ENCODE measurements around the gene HOMER2. TPM values are rescaled to one million over a fixed set of nuclear protein-coding genes. Genes with fewer than 3 reads are reported as not detected.

HOMER2 gene
- total and polyA plus RNA-seq, 2 of the 13 experiments (the other 11 are each of a cell fraction or from before 2014, with no cell fraction given), result 12.9 to 14.1 TPM

DNA sequence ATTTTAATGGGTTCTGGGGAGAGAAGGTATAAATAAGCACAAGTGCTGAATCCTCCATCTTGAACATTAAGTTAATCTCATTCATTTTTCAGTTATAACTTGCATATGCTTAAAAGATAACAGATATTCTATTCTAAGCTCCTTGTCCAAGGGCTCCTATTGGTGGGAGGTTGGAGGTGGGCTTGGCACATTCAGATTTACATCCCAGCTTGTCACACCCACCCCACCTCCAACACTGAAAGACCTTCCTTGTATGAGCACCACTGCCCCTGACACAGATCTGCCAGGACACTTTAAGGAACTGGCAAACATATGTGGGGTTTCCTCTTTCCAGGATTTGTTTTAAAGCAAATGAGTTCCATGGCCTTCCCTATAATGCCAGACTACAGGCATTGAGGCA, 30.6 kb downstream of the HOMER2 start:
- no peaks in the 10 kb centered on the region for H3K79me2 ChIP-seq (ENCODE audit: insufficient read depth, low read length)
- no peak for DNase-seq (ENCODE audit: low spot score)
- no TSS peak for BruUV-seq (replicated peaks)
- POLR2A ChIA-PET, result no interaction called here
- TF ChIP-seq ZNF180 (CRISPR knock-in tag; IDR thresholded peaks at IDR 0.05; ENCODE audit: borderline replicate concordance, low read depth) (no peak), MLXIP (CRISPR knock-in tag; IDR thresholded peaks at IDR 0.05; ENCODE audit: borderline replicate concordance) (no peak), ATRX (CRISPR knock-in tag; IDR thresholded peaks at IDR 0.05; ENCODE audit: borderline replicate concordance) (no peak), NFE2L1 (CRISPR knock-in tag; IDR thresholded peaks at IDR 0.05; ENCODE audit: borderline replicate concordance) (no peak), ZNF350 (CRISPR knock-in tag; IDR thresholded peaks at IDR 0.05; ENCODE audit: borderline replicate concordance, low read depth) (no peak), NR2F1 (CRISPR knock-in tag; IDR thresholded peaks at IDR 0.05) (no peak), MIER2 (CRISPR knock-in tag; IDR thresholded peaks at IDR 0.05) (no peak), NCOR1 (IDR thresholded peaks at IDR 0.05; ENCODE audit: borderline replicate concordance, low read length) (no peak), ZNF556 (CRISPR knock-in tag; IDR thresholded peaks at IDR 0.05; ENCODE audit: borderline replicate concordance) (no peak), ZFP41 (CRISPR knock-in tag; IDR thresholded peaks at IDR 0.05; ENCODE audit: borderline replicate concordance) (no peak), ZNF629 (CRISPR knock-in tag; conservative IDR thresholded peaks at IDR 0.05) (no peak), KDM4B (CRISPR knock-in tag; IDR thresholded peaks at IDR 0.05) (no peak), CEBPB (IDR thresholded peaks at IDR 0.05; ENCODE audit: borderline replicate concordance, low read depth, low read length) (no peak), REXO4 (CRISPR knock-in tag; IDR thresholded peaks at IDR 0.05; ENCODE audit: borderline replicate concordance) (no peak), RORA (CRISPR knock-in tag; IDR thresholded peaks at IDR 0.05) (no peak), TRAFD1 (CRISPR knock-in tag; IDR thresholded peaks at IDR 0.05; ENCODE audit: borderline replicate concordance) (no peak), DR1 (CRISPR knock-in tag; IDR thresholded peaks at IDR 0.05) (no peak), ZNF616 (CRISPR knock-in tag; IDR thresholded peaks at IDR 0.05; ENCODE audit: low read depth) (no peak), SIN3A (IDR thresholded peaks at IDR 0.05; ENCODE audit: borderline replicate concordance, low read depth, low read length) (no peak)
- TF ChIP-seq, protein P1, sequence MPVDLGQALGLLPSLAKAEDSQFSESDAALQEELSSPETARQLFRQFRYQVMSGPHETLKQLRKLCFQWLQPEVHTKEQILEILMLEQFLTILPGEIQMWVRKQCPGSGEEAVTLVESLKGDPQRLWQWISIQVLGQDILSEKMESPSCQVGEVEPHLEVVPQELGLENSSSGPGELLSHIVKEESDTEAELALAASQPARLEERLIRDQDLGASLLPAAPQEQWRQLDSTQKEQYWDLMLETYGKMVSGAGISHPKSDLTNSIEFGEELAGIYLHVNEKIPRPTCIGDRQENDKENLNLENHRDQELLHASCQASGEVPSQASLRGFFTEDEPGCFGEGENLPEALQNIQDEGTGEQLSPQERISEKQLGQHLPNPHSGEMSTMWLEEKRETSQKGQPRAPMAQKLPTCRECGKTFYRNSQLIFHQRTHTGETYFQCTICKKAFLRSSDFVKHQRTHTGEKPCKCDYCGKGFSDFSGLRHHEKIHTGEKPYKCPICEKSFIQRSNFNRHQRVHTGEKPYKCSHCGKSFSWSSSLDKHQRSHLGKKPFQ (CRISPR knock-in tag; IDR thresholded peaks at IDR 0.05; ENCODE audit: insufficient replicate concordance), result no peak
- H3K4me1 ChIP-seq (ENCODE audit: insufficient read depth, low read length), result peaks cover 57% of the 10 kb centered on the region
- ATAC-seq, result no peak
- no peak overlapping the region for H3K4me2 ChIP-seq (ENCODE audit: low read depth, low read length)
- in situ Hi-C loops (cut with HindIII; ENCODE audit: extremely low pct_ligation_motif_present, low pct_unique_long_range_greater_than_20kb) (no loop called here), intact Hi-C loops (cut with micrococcal nuclease; ENCODE audit: unreplicated experiment) (no loop called here)
- H3K9me3 ChIP-seq (ENCODE audit: low read length), result no peaks in the 10 kb centered on the region
- H3K27ac ChIP-seq (ENCODE audit: extremely low read length, insufficient read depth, low read length), result no peak overlapping the region
- FAIRE-seq, result no peak
- no peak overlapping the region for H3K9ac ChIP-seq (ENCODE audit: insufficient read depth, low read depth, low read length)
- H4K20me1 ChIP-seq (ENCODE audit: insufficient read depth, low read length), result no peaks in the 10 kb centered on the region
- no peaks in the 10 kb centered on the region; a peak in 1 of 5 replicates for H3K27me3 ChIP-seq (ENCODE audit: control insufficient read depth in 1 of 2, insufficient read depth in 2 of 2, low read length in 2 of 2)
- CTCF ChIA-PET (ENCODE audit: low intra/inter-chr PET ratio, low total read pairs), result no interaction called here
- H2AFZ ChIP-seq (ENCODE audit: low read length), result no peak overlapping the region
- H3K4me3 ChIP-seq (replicated peaks in 1 of 3; ENCODE audit: insufficient read depth in 1 of 3, low read depth in 2 of 3, low read length in 3 of 3), result no peak overlapping the region
- no peaks in the 10 kb centered on the region for H3K36me3 ChIP-seq (replicated peaks in 1 of 2; ENCODE audit: control insufficient read depth in 1 of 2, insufficient read depth in 2 of 2, low read length in 2 of 2)
